Body of pancreas (tissue), 4 donors: ENCODE data around the gene PI16. TPM values are rescaled to one million over a fixed set of nuclear protein-coding genes. Genes with fewer than 3 reads are reported as not detected.
A peak's percentile ranks its signal among the peaks of the same experiment; 100 is the strongest.

ENCODE experiments used
- ATAC-seq: fragments of 150-250 bp; one replicate; pipeline ENCODE4 v1.9.1; 2016
- DNase-seq, 4 donors: peaks; one replicate each; pipeline ENCODE4 v3.0.0-alpha.2; 2019
- H3K27ac ChIP-seq, 4 donors: fragments of 200-600 bp; sonication (generic); 1 replicate in 3 of 4; 2 replicates in 1 of 4; pipeline versions ENCODE4 v1.5.1 to v1.6.1; 2016 to 2019; ENCODE audit warnings: mild to moderate bottlenecking in 1 of 4, mixed read lengths in 1 of 4, moderate library complexity in 1 of 4
- H3K27me3 ChIP-seq, 2 donors: fragments of 200-600 bp; sonication (generic); one replicate each; pipeline ENCODE4 v1.6.0; 2016; ENCODE audit warnings: mild to moderate bottlenecking in 1 of 2
- H3K36me3 ChIP-seq, 2 donors: fragments of 200-600 bp; sonication (generic); replicated peaks in 1 of 2; 2 replicates each; pipeline ENCODE4 v1.5.1; 2016; ENCODE audit warnings: low read depth in 2 of 2; ENCODE audit not compliant: insufficient read depth in 1 of 2
- H3K4me1 ChIP-seq: fragments of 200-600 bp; sonication (generic); one replicate; pipeline ENCODE4 v1.6.0; 2016
- H3K4me3 ChIP-seq, 2 donors: fragments of 200-600 bp; sonication (generic); 1 replicate in 1 of 2; 2 replicates in 1 of 2; pipeline ENCODE4 v1.5.1; 2016 to 2019
- H3K9me3 ChIP-seq, 3 donors: fragments of 200-600 bp; sonication (generic); 1 replicate in 2 of 3; 2 replicates in 1 of 3; pipeline ENCODE4 v1.5.1; 2016
- CTCF ChIP-seq, 7 experiments: fragments of 450-650 bp in 4 of 7; fragments of 200-600 bp in 3 of 7; sonication (generic) in 3 of 7; IDR thresholded peaks; one replicate each; pipeline ENCODE4 v1.5.1; 2016 to 2019; ENCODE audit warnings: antibody characterized with exemption in 7 of 7
- POLR2A ChIP-seq, 3 donors: fragments of 450-650 bp; IDR thresholded peaks; one replicate each; pipeline ENCODE4 v1.6.1; 2016; ENCODE audit warnings: antibody characterized with exemption in 3 of 3, mild to moderate bottlenecking in 2 of 3
- WGBS, 2 donors: methylation state at CpG; one replicate each; pipeline ENCODE4 v1.1.5; 2017; 5-methylcytosine and 5-hydroxymethylcytosine counted together
- intact Hi-C: fragments of 100-400 bp; cut with DNase I; formaldehyde crosslinking; loops from one replicate; pipeline ENCODE4 v1.15.1; 2023
- total RNA-seq, 2 donors: library from RNA; depleted of rRNA; stranded (reverse); fragments of >200 nt; gene quantifications; one replicate each; pipeline ENCODE4 v1.1.0, GENCODE V29; 2016

Gene PI16
- total RNA-seq, 2 donors from 2014 or later, result 0.33 to 3.1 TPM

GRCh38 chr6:37011656-37012378, 57.3 kb downstream of the PI16 start:
- Histone ChIP-seq H3K36me3 (no peaks in the 10 kb centered on the region), H3K4me3 (no peak overlapping the region), H3K27me3 (no peaks in the 10 kb centered on the region), H3K27ac (peak overlapping the region in 2 of 4 donors; percentile 35 to 46), H3K9me3 (no peaks in the 10 kb centered on the region), H3K4me1 (peaks cover 3% of the 10 kb centered on the region)
- TF ChIP-seq POLR2A (IDR thresholded peaks at IDR 0.05), result no peak
- TF ChIP-seq CTCF (IDR thresholded peaks at IDR 0.05), result no peak
- intact Hi-C loops, result loop anchor here (10.0 kb wide), 1 partner anchor 237 kb away; no protein-coding TSS in a partner anchor
- DNase-seq (peak in 2 of 4 donors; percentile 19 to 20), ATAC-seq (peak; percentile 43)
- WGBS, 2 donors, result 71 to 77% methylated on average over 8 to 11 of the region's 11 CpGs

GRCh38 chr6:37013516-37014491, 59.3 kb downstream of the PI16 start:
- Histone ChIP-seq H3K27me3 (no peaks in the 10 kb centered on the region), H3K4me1 (peaks cover 15% of the 10 kb centered on the region), H3K27ac (no peak overlapping the region), H3K36me3 (no peaks in the 10 kb centered on the region), H3K9me3 (no peaks in the 10 kb centered on the region), H3K4me3 (no peak overlapping the region)
- TF ChIP-seq POLR2A (IDR thresholded peaks at IDR 0.05) (no peak), CTCF (IDR thresholded peaks at IDR 0.05) (no peak)
- WGBS, 2 donors, result 87 to 90% methylated on average over 17 to 18 of the region's 21 CpGs
- intact Hi-C loops, result loop anchor here (10.0 kb wide), 1 partner anchor 239 kb away; no protein-coding TSS in a partner anchor
- ATAC-seq, result no peak
- DNase-seq, result no peak

Other genes with a start within 250 kb of the PI16 start
- under 1 TPM in 1 of 2 donors, not detected in 1; 0.78 TPM for gene CPNE5, start 115.3 kb upstream of the PI16 start, total RNA-seq
- 1 to 10 TPM; 5.9 to 6.5 TPM for gene PPIL1, start 79.9 kb upstream of the PI16 start, total RNA-seq
- 10 to 100 TPM; 16.5 to 25.7 TPM for gene C6orf89, start 68.8 kb upstream of the PI16 start, total RNA-seq
- gene MTCH1, start 31.5 kb downstream of the PI16 start, total RNA-seq, result 100 to 1,000 TPM; 152 to 198 TPM
- 10 to 100 TPM; 10.1 to 11.9 TPM for gene FGD2, start 50.9 kb downstream of the PI16 start, total RNA-seq
- 10 to 100 TPM in 1 of 2 donors, 1 to 10 TPM in 1; 7.3 to 10.6 TPM for gene PIM1, start 215.4 kb downstream of the PI16 start, total RNA-seq